Loucy (cell line): ENCODE measurements around the gene MED17.

ENCODE experiments used
- EZH2phosphoT487 ChIP-seq: fragments of 200-600 bp; IDR thresholded peaks from 2 replicates; pipeline ENCODE4 v1.6.1; 2018; ENCODE audit warnings: antibody characterized with exemption, mild to moderate bottlenecking, moderate library complexity, borderline replicate concordance
- TF ChIP-seq, protein P1 (sequence below): fragments of 200-600 bp; sonication (generic); conservative IDR thresholded peaks from 2 replicates; pipeline ENCODE4 v1.5.1; 2014; ENCODE audit warnings: mild to moderate bottlenecking, antibody characterized with exemption, low read length

DNA sequence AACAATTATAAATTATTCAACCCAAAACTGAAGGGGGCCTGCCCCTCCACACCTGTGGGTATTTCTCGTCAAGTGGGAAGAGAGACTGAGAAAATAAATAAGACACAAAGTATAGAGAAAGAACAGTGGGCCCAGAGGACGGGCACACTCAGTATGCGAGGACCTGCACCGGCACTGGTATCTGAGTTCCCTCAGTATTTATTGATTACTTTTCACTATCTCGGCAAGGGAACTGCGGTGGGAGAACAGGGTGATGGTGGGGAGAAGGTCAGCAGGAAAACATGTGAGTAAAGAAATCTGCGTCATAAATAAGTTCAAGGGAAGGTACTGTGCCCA, 39.4 kb upstream of the MED17 start:
- TF ChIP-seq, protein P1, sequence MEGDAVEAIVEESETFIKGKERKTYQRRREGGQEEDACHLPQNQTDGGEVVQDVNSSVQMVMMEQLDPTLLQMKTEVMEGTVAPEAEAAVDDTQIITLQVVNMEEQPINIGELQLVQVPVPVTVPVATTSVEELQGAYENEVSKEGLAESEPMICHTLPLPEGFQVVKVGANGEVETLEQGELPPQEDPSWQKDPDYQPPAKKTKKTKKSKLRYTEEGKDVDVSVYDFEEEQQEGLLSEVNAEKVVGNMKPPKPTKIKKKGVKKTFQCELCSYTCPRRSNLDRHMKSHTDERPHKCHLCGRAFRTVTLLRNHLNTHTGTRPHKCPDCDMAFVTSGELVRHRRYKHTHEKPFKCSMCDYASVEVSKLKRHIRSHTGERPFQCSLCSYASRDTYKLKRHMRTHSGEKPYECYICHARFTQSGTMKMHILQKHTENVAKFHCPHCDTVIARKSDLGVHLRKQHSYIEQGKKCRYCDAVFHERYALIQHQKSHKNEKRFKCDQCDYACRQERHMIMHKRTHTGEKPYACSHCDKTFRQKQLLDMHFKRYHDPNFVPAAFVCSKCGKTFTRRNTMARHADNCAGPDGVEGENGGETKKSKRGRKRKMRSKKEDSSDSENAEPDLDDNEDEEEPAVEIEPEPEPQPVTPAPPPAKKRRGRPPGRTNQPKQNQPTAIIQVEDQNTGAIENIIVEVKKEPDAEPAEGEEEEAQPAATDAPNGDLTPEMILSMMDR, result no peak
- no peak for TF ChIP-seq EZH2phosphoT487
